ENCODE measurements around the gene BATF. TPM values are rescaled to one million over a fixed set of nuclear protein-coding genes. Genes with fewer than 3 reads are reported as not detected.

Gene BATF
- total RNA-seq, 4 donors from 2014 or later, result 0.28 to 6.4 (median 1.3) TPM; not detected in 1

DNA sequence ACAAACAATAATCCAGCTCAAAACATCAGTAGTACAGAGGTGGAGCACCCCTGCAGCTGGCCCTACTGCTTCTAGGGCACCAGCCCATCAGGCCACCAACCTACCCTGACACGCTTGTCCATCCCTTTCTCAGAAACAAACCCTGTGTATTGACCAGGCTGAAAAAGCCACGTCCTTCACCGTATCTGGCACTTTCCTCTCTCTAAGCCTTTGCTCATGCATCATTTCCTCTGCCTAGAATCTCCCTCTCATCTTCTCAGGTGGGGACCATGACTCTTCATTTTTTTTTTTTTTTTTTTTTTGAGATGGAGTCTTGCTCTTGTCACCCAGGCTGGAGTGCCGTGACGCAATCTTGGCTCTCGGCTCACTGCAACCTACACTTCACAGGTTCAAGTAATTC lies 30.9 kb downstream of the BATF start:
- DNase-seq, result no peak
- Histone ChIP-seq H3K27me3 (no peaks in the 10 kb centered on the region), H3K36me3 (no peaks in the 10 kb centered on the region), H3K27ac (no peak overlapping the region), H3K4me3 (no peak overlapping the region), H3K9me3 (no peaks in the 10 kb centered on the region), H3K4me1 (no peaks in the 10 kb centered on the region)
- TF ChIP-seq, protein P1, sequence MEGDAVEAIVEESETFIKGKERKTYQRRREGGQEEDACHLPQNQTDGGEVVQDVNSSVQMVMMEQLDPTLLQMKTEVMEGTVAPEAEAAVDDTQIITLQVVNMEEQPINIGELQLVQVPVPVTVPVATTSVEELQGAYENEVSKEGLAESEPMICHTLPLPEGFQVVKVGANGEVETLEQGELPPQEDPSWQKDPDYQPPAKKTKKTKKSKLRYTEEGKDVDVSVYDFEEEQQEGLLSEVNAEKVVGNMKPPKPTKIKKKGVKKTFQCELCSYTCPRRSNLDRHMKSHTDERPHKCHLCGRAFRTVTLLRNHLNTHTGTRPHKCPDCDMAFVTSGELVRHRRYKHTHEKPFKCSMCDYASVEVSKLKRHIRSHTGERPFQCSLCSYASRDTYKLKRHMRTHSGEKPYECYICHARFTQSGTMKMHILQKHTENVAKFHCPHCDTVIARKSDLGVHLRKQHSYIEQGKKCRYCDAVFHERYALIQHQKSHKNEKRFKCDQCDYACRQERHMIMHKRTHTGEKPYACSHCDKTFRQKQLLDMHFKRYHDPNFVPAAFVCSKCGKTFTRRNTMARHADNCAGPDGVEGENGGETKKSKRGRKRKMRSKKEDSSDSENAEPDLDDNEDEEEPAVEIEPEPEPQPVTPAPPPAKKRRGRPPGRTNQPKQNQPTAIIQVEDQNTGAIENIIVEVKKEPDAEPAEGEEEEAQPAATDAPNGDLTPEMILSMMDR (IDR thresholded peaks at IDR 0.05), result no peak
- no peak for TF ChIP-seq POLR2A (IDR thresholded peaks at IDR 0.05)
- intact Hi-C loops (cut with DNase I; ENCODE audit: low total_unique reads), result no loop called here

GRCh38 chr14:75553761-75554364 lies 31.6 kb downstream of the BATF start:
- H3K4me3 ChIP-seq, result no peak overlapping the region
- no peaks in the 10 kb centered on the region for H3K27me3 ChIP-seq
- no peak for DNase-seq
- intact Hi-C loops (cut with DNase I; ENCODE audit: low total_unique reads), result no loop called here
- no peaks in the 10 kb centered on the region for H3K4me1 ChIP-seq
- H3K27ac ChIP-seq, result no peak overlapping the region
- no peaks in the 10 kb centered on the region for H3K36me3 ChIP-seq
- no peak for TF ChIP-seq POLR2A (IDR thresholded peaks at IDR 0.05)
- TF ChIP-seq, protein P1 (IDR thresholded peaks at IDR 0.05), result no peak
- no peaks in the 10 kb centered on the region for H3K9me3 ChIP-seq

- H3K36me3 ChIP-seq, result no peaks in the 10 kb centered on the region
- H3K4me3 ChIP-seq, result no peak overlapping the region
- H3K9me3 ChIP-seq, result no peaks in the 10 kb centered on the region
- no peaks in the 10 kb centered on the region for H3K27me3 ChIP-seq
- H3K4me1 ChIP-seq, result no peaks in the 10 kb centered on the region
- intact Hi-C loops (cut with DNase I; ENCODE audit: low total_unique reads), result no loop called here
- no peak for TF ChIP-seq POLR2A (IDR thresholded peaks at IDR 0.05)
- TF ChIP-seq, protein P1 (IDR thresholded peaks at IDR 0.05), result no peak
- no peak for DNase-seq
- no peak overlapping the region for H3K27ac ChIP-seq
Measured at GRCh38 chr14:75554482-75554881, 32.2 kb downstream of the BATF start.

DNA sequence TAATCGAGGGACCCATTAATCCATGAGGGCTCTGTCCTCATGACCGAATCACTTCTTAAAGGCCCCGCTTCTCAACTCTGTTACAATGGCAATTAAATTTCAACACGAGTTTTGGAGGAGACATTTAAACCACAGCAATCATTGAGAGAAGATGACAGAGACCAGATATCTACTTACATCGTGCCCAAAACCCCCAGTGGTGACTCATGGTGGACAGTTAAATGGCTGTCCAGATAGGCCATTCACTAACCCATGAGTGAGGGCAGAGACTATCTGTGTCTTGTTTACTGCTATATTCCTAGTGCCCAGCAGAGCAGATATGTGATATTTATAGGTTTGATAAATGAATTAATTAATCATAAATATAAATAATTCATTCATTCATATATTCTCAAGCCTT lies 36.2 kb downstream of the BATF start:
- Histone ChIP-seq H3K9me3 (no peaks in the 10 kb centered on the region), H3K27me3 (no peaks in the 10 kb centered on the region), H3K4me3 (no peak overlapping the region), H3K27ac (no peak overlapping the region), H3K36me3 (no peaks in the 10 kb centered on the region), H3K4me1 (no peaks in the 10 kb centered on the region)
- DNase-seq, result no peak
- intact Hi-C loops (cut with DNase I; ENCODE audit: low total_unique reads), result no loop called here
- TF ChIP-seq, protein P1 (IDR thresholded peaks at IDR 0.05), result no peak
- no peak for TF ChIP-seq POLR2A (IDR thresholded peaks at IDR 0.05)

DNA sequence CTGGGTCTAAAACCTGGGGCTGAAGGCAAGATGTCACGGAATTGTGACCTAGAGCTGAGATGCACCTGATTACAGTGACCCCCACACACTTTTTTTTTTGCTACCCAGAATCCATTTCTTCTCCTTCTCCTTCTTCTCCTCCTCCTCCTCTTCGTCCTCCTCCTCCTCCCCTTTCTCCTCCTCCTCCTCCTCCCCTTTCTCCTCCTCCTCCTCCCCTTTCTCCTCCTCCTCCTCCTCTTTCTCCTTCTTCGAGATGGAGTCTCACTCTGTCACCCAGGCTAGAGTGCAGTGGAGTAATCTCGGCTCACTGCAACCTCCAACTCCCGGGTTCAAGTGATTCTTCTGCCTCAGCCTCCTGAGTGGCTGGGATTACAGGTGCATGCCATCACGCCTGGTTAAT lies 36.8 kb downstream of the BATF start:
- H3K27ac ChIP-seq, result no peak overlapping the region
- TF ChIP-seq, protein P1 (IDR thresholded peaks at IDR 0.05), result no peak
- TF ChIP-seq POLR2A (IDR thresholded peaks at IDR 0.05), result no peak
- H3K36me3 ChIP-seq, result no peaks in the 10 kb centered on the region
- no peaks in the 10 kb centered on the region for H3K9me3 ChIP-seq
- H3K27me3 ChIP-seq, result no peaks in the 10 kb centered on the region
- intact Hi-C loops (cut with DNase I; ENCODE audit: low total_unique reads), result no loop called here
- H3K4me3 ChIP-seq, result no peak overlapping the region
- no peak for DNase-seq
- H3K4me1 ChIP-seq, result no peaks in the 10 kb centered on the region

Measured in uterus (tissue), 4 donors.